Measurements from ENCODE around the gene DCP2.

DCP2 gene

DNA sequence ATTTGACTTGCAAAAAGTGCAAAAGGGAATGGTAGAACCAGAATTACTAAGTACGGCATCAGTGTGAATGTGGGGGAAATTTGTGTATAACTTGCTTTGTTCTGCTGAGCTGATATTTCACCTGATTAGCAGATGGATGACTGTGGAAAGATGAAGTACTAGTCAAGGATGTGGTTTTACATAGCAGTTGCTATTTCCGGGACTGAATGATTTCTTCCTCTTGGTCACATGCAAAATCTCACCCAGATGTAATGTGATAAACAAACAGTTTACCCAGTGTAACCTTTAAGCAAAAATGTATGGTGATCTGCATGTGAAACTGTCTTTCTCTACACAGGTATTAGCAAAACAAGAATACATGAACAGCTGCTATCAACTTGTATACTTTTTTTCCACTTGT is 46.1 kb downstream of the DCP2 start:
- DNase-seq (ENCODE audit: low spot score) = peak; percentile 72

DNA sequence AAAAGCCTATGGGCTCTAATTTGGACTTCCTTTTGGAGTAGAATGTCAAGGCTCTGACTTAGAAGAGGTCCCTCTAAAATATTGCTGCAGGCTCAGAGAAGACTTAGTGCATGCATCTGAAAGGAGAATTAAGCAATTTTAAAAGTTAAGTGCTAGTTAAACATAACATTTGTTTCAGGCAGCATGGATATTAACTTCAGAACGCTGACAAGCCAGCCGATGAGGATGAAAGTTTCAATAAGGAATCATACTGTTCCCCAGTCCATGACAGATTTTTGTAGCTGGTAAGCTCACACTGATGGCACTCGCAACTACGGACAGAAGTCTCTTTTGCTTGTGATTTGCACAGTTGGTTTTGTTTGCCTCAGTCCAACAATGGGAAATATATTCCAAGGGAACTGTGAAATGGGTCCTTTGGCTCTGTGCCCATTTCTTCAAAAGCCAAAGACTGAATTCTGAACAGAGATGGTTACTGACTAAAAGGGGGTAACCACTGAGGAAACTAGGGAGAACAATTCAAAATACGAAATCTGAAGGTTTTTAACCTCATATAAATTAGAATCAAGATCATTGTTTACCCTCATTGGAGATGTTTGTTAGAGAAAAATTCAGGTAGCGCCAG is 47.6 kb downstream of the DCP2 start:
- DNase-seq (ENCODE audit: low spot score) = no peak

DNA sequence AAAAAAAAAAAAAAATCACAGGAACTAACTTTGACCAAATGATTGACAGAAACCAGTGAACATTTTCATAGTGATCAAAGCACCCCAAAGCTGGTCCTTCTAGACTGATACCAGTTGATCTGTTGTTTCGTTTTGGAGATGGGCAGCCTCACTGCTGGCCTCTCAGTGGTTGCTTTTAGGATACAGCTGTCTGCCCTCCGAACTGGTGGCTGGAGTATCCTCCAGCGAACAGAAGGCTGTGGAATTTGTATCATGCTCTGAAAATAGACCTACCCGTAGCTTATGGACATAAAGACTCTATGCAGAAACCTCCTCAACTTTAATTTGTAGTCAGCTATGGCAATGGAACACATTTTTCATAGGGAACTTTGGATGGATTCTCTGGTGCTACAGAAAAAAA is 49.0 kb downstream of the DCP2 start:
- no peak for DNase-seq (ENCODE audit: low spot score)

DNA sequence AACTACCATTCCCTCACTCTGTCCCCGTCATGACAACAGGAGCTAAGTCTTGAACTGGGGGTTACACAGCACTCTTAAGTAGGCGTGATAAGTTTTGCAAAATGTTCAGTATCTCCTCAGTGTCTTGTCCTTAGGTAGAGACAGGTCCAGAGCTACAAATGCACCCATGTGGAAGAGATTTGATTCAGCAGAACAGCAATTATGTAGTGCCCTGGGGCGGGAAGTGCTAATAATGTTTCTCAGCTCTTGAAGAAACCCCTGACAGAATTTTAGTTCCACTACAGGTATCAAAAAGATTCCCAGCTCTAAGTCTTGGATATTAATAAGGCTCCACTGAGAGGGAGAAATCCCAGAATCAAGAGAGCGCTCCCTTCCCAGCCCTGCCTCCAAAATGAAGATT is 49.6 kb downstream of the DCP2 start:
- no peak for DNase-seq (ENCODE audit: low spot score)

DNA sequence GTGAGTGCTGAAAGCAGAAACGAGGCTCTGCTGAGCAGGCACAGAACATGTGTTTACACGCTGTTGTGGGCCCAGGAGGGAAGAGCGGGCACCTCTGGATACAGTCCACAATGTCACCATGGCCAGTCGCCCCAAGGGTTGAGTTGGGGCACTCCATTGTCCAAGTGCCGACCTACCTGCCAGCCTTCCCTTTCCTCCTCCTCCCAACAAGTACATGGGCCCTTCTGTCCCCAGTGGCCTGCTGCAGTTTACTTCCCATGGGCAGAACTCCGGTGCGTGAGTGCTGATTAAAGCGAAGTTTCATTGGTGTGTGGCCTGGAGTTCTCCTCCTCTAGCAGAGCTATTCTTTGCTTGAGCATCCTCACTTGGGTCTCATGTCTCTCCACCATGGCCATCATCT is 50.4 kb downstream of the DCP2 start:
- DNase-seq (ENCODE audit: low spot score) = no peak

DNA sequence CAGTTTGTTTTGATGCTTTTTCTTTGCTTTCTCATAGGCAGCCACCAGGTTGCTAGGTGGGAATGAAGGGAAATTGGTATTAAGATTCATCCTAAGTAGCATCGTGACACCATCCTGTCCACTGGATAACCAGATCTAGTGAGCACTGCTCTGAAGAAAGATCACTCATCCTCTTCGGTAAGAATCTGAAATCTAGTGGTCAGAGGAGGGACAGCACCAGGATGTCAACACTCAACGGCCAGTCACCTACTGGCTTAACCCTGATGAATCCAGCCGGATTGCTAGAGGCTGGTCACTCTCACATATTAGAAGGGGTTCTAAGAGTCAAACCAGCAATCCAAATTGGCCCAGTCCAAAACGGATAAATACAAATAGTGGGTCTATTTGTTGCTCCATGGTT is 50.8 kb downstream of the DCP2 start:
- no peak for DNase-seq (ENCODE audit: low spot score)

DNA sequence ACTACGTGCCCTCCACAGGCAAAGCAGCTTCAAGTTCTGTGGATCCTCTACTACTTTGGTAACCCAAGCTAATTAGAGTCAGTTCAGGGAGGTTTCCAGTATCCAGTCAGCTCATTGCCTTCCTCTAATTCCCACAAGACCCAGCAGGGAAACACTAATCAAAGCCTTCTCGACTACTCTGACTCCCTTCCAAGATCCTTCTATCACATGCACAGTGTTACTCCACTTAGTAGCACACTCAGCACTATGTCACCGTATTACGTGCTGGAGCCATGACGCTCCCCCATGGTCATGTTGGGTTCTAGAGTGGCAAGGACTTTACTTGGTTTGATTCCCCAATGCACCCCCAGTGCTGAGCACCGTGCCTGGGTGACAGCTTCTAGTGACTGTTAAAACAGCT is 53.0 kb downstream of the DCP2 start:
- DNase-seq (ENCODE audit: low spot score) = no peak

DNA sequence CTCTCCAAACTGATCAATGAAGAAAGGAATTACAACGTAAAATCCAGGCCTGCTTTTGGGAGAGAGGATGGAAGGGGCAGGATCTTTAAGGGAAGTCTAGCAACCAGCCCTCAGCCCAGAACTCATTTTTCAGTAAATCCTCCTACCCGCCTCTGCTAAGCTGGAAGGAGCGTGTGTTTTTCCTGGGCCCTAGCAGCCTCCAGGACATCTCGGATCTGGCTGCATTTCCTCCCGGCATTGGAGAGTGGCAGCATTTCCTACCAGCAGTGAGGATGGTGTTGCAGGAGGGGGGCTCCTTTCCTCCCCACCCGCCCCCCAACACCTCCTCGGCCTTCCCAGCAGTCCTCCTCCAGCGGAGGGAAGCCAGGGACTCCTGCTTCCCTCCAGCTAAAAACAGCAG is 54.5 kb downstream of the DCP2 start:
- no peak for DNase-seq (ENCODE audit: low spot score)

DNA sequence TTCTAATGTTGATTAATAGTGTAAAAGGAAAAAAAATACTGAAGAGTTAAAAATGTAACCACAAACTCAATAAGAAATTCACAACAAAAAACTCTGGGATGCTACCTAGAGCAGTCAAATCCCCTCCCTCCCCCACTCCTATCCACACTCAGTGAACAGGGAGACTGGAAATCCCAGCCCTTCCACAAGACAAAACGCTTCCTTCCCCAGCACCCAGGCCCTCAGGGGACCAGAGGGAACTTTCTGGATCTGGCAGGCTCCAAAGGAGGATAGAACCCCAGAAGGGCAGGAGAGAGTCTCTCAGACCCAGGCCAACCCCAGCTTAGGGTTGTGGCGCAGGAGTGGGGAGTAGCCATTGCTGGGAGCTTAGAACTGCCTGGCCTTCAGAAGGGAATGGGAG is 55.0 kb downstream of the DCP2 start:
- no peak for DNase-seq (ENCODE audit: low spot score)

DNA sequence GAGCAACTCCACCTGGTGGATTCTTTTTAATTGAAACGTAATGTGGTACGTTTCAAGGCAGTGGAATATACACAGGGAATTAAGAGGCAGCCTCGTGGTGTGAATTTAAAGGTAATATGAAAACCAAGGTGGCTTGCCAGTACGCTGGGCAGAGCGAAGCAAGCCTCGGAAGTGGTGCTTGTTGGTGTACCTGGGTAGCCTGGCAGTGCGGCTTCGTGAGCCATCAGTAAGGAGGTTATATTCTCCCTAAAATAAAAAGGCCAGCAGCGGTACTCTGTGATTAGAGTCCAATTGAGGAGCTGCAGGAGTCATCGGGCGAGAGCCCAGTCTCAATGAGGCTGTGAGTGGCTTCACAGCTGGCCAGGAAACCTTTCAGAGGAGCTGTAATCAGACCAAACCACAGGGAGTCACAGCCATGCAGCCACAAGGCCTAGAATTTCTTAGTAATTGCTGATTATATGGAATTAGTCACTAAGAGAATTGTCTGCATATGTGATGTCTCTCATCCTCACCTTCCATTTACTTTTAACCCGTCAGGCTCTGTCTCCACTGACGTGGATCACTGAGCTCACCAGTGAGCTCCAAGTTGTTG is 57.7 kb downstream of the DCP2 start:
- DNase-seq (ENCODE audit: low spot score) = no peak

DNA sequence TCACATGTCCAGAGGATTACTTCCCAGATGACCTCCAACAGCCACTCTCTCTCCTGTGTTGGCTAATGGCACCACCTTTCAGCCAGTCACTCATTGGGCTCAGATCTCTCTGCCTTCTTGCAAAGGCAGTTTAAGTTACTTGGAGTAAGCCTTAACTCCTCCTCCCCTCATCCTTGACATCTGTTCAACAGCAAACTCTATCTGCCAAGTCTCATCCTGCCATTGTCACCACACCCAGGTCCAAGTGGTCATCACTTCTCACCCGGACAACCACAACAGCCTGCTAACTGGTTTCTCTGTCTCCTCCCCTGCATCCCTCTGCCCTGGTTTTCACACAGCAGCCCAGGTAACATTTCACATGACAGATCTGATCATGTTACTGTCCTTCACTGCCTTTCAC is 58.5 kb downstream of the DCP2 start:
- no peak for DNase-seq (ENCODE audit: low spot score)

DNA sequence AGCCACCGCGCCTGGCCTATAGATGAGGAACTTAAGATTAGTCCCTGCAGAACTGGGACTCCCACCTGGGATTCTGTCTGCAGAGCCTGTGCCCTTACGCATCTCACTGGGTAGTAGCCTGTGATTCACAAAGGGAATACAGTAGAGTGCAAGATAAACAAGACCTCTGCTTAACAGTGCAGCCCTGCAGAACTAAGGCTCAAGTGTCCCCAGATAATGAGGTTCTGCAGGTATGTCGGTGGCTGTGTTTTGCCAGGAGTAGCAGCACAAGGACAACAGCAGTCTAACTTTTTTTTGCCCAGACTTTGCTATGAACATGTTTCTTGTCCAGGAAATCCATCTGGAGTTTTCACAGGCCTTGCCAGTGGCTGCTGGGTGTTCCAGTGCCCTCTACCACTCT is 59.7 kb downstream of the DCP2 start:
- DNase-seq (ENCODE audit: low spot score) = no peak

DNA sequence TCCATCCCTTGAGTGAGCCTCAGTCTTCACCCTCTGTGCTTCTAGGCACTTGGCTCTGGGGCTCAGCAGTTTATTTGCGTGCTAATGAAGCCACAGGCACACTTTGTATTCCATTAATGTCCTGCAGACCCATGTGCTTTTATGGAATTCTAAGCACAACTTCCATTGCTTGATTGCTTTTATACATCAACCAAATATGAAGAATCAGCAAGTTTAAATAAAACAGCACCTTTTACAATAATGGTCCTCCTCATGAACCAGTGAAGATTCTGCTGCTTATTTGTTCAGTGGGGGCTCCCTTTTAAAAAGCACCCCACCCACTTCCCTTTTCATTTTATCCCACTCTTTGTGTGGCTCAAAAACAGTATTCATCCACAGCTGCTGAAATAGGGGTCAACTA is 60.2 kb downstream of the DCP2 start:
- DNase-seq (ENCODE audit: low spot score) = no peak

DNA sequence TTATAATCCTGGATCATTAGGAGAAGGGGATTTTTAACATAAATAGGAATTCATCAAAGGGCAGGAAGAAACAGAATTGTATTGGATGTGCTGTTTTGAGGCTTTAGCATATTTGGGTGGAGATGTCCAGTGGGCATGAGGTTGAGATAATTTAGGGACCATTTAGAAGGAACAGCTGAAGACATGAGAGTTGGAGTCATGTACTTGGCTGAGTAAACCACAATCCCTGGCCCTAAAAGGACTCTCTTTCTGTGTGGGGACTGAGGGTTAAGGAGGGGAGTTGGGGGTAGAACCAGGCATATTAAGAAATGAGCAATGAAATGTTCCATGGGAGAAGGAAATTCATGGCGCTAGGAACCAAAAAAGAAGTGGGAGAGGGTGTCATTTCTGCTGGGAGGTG is 61.5 kb downstream of the DCP2 start:
- no peak for DNase-seq (ENCODE audit: low spot score)

DNA sequence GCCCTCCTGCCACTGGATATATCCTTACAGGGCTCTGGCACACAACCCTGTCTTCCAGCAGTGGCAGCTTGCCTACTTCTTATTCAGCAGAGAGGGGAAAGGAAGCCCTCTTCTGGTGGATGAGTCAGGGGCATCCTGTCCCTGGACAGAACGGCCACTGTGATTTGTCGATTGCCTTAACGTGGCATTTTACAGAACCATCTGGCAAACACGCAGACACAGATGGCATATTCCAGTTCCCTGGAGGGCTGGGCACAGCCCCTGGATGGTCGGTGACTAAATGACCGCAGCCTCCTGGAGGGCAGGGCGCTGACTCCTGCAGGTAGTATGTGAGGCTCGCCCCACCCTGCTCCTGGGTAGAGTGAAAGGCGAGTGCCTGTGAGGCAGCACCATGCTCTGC is 62.1 kb downstream of the DCP2 start:
- no peak for DNase-seq (ENCODE audit: low spot score)

DNA sequence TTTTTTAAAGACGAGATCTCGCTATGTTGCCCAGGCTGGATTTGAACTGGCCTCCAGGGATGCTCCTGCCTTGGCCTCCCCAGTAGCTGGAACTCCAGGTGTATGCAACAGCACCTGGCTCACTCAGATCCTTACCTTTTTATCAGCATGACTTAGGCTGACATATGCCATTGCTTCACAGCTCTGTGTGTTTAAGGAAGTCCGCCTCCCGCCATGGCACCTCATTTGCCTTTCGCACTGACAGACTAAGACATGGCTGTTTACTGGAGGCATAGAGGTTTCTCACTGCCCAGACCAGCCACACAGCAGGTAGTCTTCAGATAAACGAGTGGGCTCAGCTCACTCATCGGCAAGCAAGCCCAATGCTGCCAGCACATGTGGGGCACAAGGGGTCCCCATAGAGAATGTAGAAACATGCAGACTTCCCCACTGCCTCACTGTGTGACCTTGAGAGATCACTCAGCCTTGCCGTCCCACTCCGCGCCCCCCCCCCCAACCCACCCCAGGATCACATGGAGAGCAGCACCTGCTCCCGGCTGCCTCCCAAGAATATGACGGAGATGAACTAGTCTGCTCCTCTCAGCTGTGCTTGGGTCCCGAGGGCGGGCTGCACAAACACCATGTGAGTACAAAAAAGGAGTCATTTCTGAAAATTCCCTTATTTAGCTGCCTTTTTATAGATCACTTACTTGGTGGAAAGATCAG is 62.8 kb downstream of the DCP2 start:
- DNase-seq (ENCODE audit: low spot score) = no peak

DNA sequence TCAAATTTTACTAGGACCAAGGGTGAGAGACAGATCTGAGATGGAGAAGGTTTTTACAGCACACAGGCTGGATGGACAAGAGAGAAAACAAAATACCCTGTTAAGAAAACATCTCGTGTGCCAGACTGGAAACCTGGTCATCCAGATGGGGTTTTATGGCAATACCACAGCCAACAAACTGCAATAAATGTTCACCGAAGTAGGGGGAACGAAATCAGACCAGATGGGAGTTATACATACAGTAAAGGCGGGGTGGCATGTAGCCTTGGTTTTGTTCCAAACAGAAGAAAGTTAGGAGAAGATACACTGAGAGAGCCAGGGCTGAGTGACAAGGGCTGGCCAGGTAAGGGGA is 63.3 kb downstream of the DCP2 start:
- DNase-seq (ENCODE audit: low spot score) = no peak

DNA sequence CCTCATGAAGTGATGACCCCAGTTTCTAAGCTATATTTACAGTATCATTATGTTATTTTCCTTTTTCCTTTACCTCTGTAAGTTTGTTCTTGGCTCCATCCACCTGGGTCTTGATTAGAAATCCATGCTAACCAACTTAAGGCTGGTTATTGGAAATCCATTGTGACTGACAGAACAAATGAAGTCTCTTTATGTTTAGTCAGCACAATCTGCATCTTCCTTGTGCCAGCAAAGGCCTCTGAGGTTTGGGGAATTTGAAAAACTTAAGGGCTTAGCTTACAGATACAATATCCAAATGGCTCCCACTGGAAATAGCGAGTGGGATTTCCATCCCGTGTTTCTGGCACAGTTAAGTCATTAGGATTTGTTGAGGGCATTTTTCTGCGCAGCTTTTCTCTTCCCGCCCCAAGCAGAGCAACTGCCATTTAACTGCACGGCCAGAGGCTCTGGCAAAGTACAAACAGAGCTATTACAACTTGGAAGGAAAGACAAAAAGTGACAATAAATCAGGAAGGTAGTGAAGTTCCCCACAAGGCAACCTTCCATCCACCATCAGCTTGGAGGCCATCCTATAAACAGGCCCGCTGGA is 64.2 kb downstream of the DCP2 start:
- DNase-seq (ENCODE audit: low spot score) = no peak

DNA sequence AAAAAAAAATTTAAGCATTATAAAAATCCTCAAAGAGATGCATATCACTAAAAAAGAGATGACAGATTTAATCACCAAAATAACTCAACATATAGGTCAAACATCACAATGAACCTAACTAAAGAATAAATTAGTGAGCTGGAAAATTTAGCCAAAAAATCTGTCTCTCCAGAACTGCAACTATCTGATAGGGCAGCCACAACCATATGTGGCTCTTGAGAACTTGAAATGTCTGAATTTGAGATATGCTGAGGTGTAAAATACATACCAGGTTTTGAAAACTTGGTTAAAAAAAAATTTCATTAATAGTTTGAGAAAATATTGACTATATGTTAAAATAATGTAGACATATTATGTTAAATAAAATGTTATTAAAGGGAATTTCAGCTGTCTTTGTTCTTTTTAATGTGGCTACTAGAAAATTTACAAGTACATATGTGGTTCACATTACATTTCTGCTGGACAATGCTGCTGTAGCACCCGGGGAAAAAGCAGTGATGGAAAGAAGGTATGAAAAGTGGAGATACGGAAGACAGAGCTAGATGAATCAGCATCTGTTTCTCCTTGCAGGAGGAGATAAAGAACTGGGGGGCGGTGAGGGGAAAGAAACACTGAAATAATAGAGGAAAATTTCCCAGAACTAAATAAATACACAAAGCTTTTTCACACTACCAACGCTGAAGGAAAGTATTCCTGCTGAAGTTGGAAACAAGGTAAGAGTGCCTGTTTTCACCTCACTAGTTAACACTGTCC is 66.1 kb downstream of the DCP2 start:
- no peak for DNase-seq (ENCODE audit: low spot score)

DNA sequence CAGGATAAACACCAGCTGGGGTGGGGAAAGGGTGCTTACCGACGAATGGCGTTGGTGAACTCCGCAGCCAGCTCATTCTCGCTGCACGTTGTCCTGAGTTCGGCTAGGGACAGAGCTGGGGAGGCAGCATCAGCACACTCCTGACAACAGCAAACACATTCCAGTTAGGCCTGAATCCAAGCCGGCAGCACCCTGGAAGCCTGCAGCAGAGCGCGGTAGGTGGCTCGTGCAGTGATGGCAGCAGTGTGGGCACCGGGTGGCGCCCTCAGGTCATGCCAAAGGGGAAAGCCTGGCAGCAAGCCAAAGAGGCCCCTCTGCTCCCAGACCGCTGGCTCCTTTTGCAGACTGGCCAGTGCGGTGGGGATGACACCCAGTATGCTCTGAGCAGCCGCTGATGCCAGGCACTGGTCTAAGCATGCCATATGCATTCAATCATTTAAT is 66.9 kb downstream of the DCP2 start:
- no peak for DNase-seq (ENCODE audit: low spot score)

DNA sequence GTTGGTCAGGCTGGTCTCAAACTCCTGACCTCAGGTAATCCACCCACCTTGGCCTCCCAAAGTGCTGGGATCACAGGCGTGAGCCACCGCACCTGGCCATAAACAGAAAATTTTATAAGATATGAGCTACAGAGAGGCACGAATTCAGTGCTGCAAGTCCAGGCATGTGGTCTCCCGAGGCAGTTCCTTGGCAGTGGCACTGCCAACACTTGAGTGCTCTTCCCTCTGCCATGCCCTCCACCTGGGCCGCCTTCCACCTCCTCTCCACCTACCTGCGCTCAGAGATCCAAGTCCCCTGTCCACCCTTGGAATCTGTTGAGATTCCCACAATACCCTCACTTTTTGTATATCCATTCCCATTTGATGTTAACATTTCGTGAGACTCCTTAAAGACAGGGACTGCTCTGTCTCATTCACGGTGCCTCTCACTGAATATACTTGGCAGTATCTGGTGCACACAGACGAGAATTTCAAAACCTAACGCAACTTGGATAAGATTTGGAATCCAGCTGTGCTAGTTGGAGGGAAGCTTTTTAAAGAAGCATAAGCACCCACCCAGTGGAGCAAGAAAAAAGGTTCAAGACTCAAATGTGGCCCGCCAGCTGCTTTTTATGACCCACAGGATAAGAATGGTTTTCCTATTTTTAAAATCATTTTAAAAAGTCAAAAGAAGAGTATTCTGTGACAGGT is 68.3 kb downstream of the DCP2 start:
- no peak for DNase-seq (ENCODE audit: low spot score)

DNA sequence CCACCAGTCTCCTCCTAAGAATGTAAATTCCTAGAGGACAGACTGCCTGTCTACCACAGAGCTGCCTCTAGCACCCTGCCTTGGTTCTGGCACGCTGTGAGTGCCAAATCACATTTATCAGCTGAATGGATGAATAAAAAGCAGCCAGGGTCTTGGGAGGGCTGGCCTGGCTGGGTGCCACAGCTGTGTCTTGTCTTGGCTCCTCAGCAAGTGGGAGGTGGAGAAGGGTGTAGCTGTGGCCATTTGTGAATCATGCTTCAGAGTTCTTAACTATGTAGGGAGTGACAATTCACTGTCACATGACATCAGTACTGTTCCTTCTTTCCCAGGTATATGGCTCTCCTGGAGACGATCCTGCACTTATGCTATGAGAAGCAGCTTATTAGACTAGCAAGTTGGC is 70.6 kb downstream of the DCP2 start:
- no peak for DNase-seq (ENCODE audit: low spot score)
